Smooth muscle cell of the brain vasculature (primary cell): Measurements from ENCODE around the gene AEBP1.
"Not testable (repeated sequence)": the region's sequence is repeated elsewhere in the genome, so short reads cannot be mapped to it uniquely, and the experiment has no call there.

ENCODE experiments used
- DNase-seq: peaks from one replicate; pipeline ENCODE4 v3.0.0-alpha.2; 2012; ENCODE audit warnings: low read depth, low spot score

The AEBP1 gene

GRCh38 chr7:44116789-44117666 lies 12.9 kb downstream of the AEBP1 start:
- DNase-seq = no peak

GRCh38 chr7:44117801-44118429 lies 13.8 kb downstream of the AEBP1 start:
- DNase-seq = no peak

GRCh38 chr7:44119829-44120380 lies 15.8 kb downstream of the AEBP1 start:
- no peak for DNase-seq

- no peak for DNase-seq
Observed at GRCh38 chr7:44120395-44120794, 16.2 kb downstream of the AEBP1 start.

- no peak for DNase-seq
Observed at GRCh38 chr7:44121761-44122420, 17.7 kb downstream of the AEBP1 start.

- no peak for DNase-seq
Observed at GRCh38 chr7:44122529-44122928, 18.4 kb downstream of the AEBP1 start.

- DNase-seq = peak; percentile 88
Observed at GRCh38 chr7:44123190-44124003, 19.3 kb downstream of the AEBP1 start, which contains the start of gene POLD2. POLD2 (minus strand) TSS chr7:44123548; CDS start chr7:44122053, 1,495 bp downstream.

- DNase-seq = no peak
Observed at GRCh38 chr7:44124822-44125202, 20.7 kb downstream of the AEBP1 start.

- DNase-seq = not testable (repeated sequence)
Observed at GRCh38 chr7:44126574-44126973, 22.4 kb downstream of the AEBP1 start.

- DNase-seq = no peak
Observed at GRCh38 chr7:44127161-44127560, 23.0 kb downstream of the AEBP1 start.

GRCh38 chr7:44128721-44129582 lies 24.8 kb downstream of the AEBP1 start:
- no peak for DNase-seq

- no peak for DNase-seq
Observed at GRCh38 chr7:44131173-44132029, 27.3 kb downstream of the AEBP1 start.

- no peak for DNase-seq
Observed at GRCh38 chr7:44132039-44132438, 27.9 kb downstream of the AEBP1 start.

GRCh38 chr7:44133295-44133694 lies 29.1 kb downstream of the AEBP1 start:
- DNase-seq = no peak

- DNase-seq = no peak
Observed at GRCh38 chr7:44134943-44135628, 30.9 kb downstream of the AEBP1 start.

- DNase-seq = no peak
Observed at GRCh38 chr7:44136731-44137130, 32.6 kb downstream of the AEBP1 start.

GRCh38 chr7:44138698-44139097 lies 34.6 kb downstream of the AEBP1 start:
- DNase-seq = no peak

GRCh38 chr7:44139311-44140010 lies 35.3 kb downstream of the AEBP1 start:
- DNase-seq = no peak
